K562 (cell line): Measurements from ENCODE around the gene USP48. TPM values are rescaled to one million over a fixed set of nuclear protein-coding genes. Genes with fewer than 3 reads are reported as not detected.
A peak's percentile ranks its signal among the peaks of the same experiment; 100 is the strongest.

Source experiments
- ATF6 ChIP-seq: sonication (generic); formaldehyde crosslinking; IDR thresholded peaks from 2 replicates; pipeline ENCODE4 v1.4.0; 2020; ENCODE audit warnings: mild to moderate bottlenecking, missing genetic modification reagents
- CAMTA2 ChIP-seq: fragments of 250-450 bp; sonication (Bioruptor Pico); conservative IDR thresholded peaks from 2 replicates; pipeline ENCODE4 v1.5.1; 2022
- CHCHD3 ChIP-seq: fragments of 250-450 bp; sonication (Bioruptor Pico); IDR thresholded peaks from 2 replicates; pipeline ENCODE4 v2.1.2; 2022; ENCODE audit warnings: mild to moderate bottlenecking
- CUX1 ChIP-seq: fragments of 200-800 bp; sonication (Bioruptor generic); IDR thresholded peaks from 2 replicates; pipeline ENCODE4 v1.6.1; 2016; ENCODE audit warnings: missing genetic modification characterization, missing compliant biosample characterization
- GTF2A2 ChIP-seq: IDR thresholded peaks from 2 replicates; pipeline ENCODE4 v1.6.1; 2016; ENCODE audit warnings: mild to moderate bottlenecking, missing genetic modification characterization, missing compliant biosample characterization
- HDAC3 ChIP-seq: fragments of 450-650 bp; IDR thresholded peaks from 2 replicates; pipeline ENCODE4 v1.6.1; 2018; ENCODE audit warnings: borderline replicate concordance, mild to moderate bottlenecking, moderate library complexity; ENCODE audit not compliant: partially characterized antibody
- HNRNPLL ChIP-seq: fragments of 200-400 bp; formaldehyde crosslinking; IDR thresholded peaks from 2 replicates; pipeline ENCODE4 v1.6.1; 2017; ENCODE audit warnings: low read length, low read depth, mild to moderate bottlenecking; ENCODE audit not compliant: poor library complexity, severe bottlenecking
- IRF1 ChIP-seq: sonication (generic); formaldehyde crosslinking; IDR thresholded peaks from 2 replicates; pipeline ENCODE4 v1.8.0; 2022; ENCODE audit warnings: missing genetic modification reagents, mild to moderate bottlenecking, borderline replicate concordance
- KHSRP ChIP-seq: fragments of 450-650 bp; IDR thresholded peaks from 2 replicates; pipeline ENCODE4 v1.6.1; 2017
- NCOR1 ChIP-seq: fragments of 450-650 bp; IDR thresholded peaks from 2 replicates; pipeline ENCODE4 v1.6.1; 2016; ENCODE audit warnings: mild to moderate bottlenecking, moderate library complexity
- NR2F6 ChIP-seq: fragments of 450-650 bp; formaldehyde crosslinking; IDR thresholded peaks from 2 replicates; pipeline ENCODE4 v1.4.0; 2020; ENCODE audit warnings: mild to moderate bottlenecking
- RFX1 ChIP-seq: fragments of 450-650 bp; IDR thresholded peaks from 2 replicates; pipeline ENCODE4 v1.6.1; 2016; ENCODE audit warnings: mild to moderate bottlenecking, moderate library complexity
- ZBTB34 ChIP-seq: fragments of 250-450 bp; sonication (Bioruptor Pico); IDR thresholded peaks from 2 replicates; pipeline ENCODE4 v1.8.0; 2021; ENCODE audit warnings: mild to moderate bottlenecking, moderate library complexity
- ZEB2 ChIP-seq: fragments of 450-650 bp; IDR thresholded peaks from 2 replicates; pipeline ENCODE4 v1.6.1; 2016
- ZNF316 ChIP-seq: fragments of 450-650 bp; IDR thresholded peaks from 2 replicates; pipeline ENCODE4 v1.6.1; 2016
- ZNF408 ChIP-seq: fragments of 250-450 bp; sonication (Bioruptor Pico); IDR thresholded peaks from 2 replicates; pipeline ENCODE4 v1.4.0; 2020; ENCODE audit warnings: low read depth, mild to moderate bottlenecking, moderate library complexity
- ZNF561 ChIP-seq: fragments of 450-650 bp; formaldehyde crosslinking; conservative IDR thresholded peaks from 2 replicates; pipeline ENCODE4 v1.4.0; 2020; ENCODE audit warnings: mild to moderate bottlenecking, moderate library complexity
- ZNF584 ChIP-seq: fragments of 200-800 bp; sonication (Bioruptor generic); IDR thresholded peaks from 2 replicates; pipeline ENCODE4 v1.6.1; 2016; ENCODE audit warnings: low read depth, mild to moderate bottlenecking, missing genetic modification characterization, missing compliant biosample characterization
- ZNF766 ChIP-seq: fragments of 200-800 bp; sonication (Bioruptor generic); conservative IDR thresholded peaks from 2 replicates; pipeline ENCODE4 v1.6.1; 2016; ENCODE audit warnings: missing genetic modification characterization, missing compliant biosample characterization
- polyA plus RNA-seq, 8 experiments: library from polyadenylated mRNA; depleted of rRNA in 4 of 8; stranded (reverse) in 5 of 8; unstranded in 3 of 8; fragments of >200 nt; fragmentation: Nextera tagmentation in 2 of 8; fragmentation: Illumina TruSeq in 1 of 8; extraction: Ambion mirVana in 2 of 8; extraction: Trizol in 1 of 8; gene quantifications; 2 replicates each; pipeline versions ENCODE4 v1.2.1 to v1.2.3, GENCODE V29; 2011 to 2014; ENCODE audit warnings: inconsistent platforms in 1 of 8, missing spikeins in 1 of 8
- total RNA-seq, 7 experiments: library from RNA; depleted of rRNA in 6 of 7; stranded (reverse); fragments of >200 nt in 6 of 7; fragmentation: Illumina TruSeq in 2 of 7; extraction: Trizol in 2 of 7; gene quantifications; 2 replicates each; pipeline versions ENCODE4 v1.2.1 to v1.2.3, GENCODE V29; 2011 to 2021; ENCODE audit warnings: low replicate concordance in 1 of 7

Gene USP48
- total and polyA plus RNA-seq, 9 of the 15 experiments (the other 6 are each of a cell fraction or from before 2014, with no cell fraction given), result 23.3 to 123 (median 106) TPM

GRCh38 chr1:21669258-21670058 is 113.5 kb downstream of the USP48 start, which contains the start of gene RAP1GAP (continued):
- TF ChIP-seq IRF1 (CRISPR knock-in tag), result 0 out of 2 replicates have a peak, but pooled peaks have one; percentile 44
- no peak for TF ChIP-seq ZEB2
- TF ChIP-seq CAMTA2 (CRISPR knock-in tag), result no peak
- no peak for TF ChIP-seq CUX1
- 0 out of 2 replicates have a peak, but pooled peaks have one; percentile 34 for TF ChIP-seq ZNF584 (CRISPR knock-in tag)
- no peak for TF ChIP-seq CHCHD3 (CRISPR knock-in tag)
- TF ChIP-seq ZNF408 (CRISPR knock-in tag), result no peak
- TF ChIP-seq ATF6, result 0 out of 2 replicates have a peak, but pooled peaks have one; percentile 89
- 0 out of 2 replicates have a peak, but pooled peaks have one; percentile 39 for TF ChIP-seq ZBTB34 (CRISPR knock-in tag)
- TF ChIP-seq HNRNPLL, result no peak
- TF ChIP-seq KHSRP, result no peak
- TF ChIP-seq NCOR1, result no peak
- TF ChIP-seq GTF2A2, result peak; percentile 40; the same call in 1 of the 2 replicates
- no peak for TF ChIP-seq HDAC3
- TF ChIP-seq ZNF766 (CRISPR knock-in tag), result peak; percentile 77
- TF ChIP-seq ZNF316, result no peak
- no peak for TF ChIP-seq NR2F6 (CRISPR knock-in tag)
- TF ChIP-seq RFX1, result no peak
- TF ChIP-seq ZNF561 (CRISPR knock-in tag), result no peak
